ENCODE data around the gene CTDP1.
"Not testable (repeated sequence)": the region's sequence is repeated elsewhere in the genome, so short reads cannot be mapped to it uniquely, and the experiment has no call there.

Gene CTDP1

DNA sequence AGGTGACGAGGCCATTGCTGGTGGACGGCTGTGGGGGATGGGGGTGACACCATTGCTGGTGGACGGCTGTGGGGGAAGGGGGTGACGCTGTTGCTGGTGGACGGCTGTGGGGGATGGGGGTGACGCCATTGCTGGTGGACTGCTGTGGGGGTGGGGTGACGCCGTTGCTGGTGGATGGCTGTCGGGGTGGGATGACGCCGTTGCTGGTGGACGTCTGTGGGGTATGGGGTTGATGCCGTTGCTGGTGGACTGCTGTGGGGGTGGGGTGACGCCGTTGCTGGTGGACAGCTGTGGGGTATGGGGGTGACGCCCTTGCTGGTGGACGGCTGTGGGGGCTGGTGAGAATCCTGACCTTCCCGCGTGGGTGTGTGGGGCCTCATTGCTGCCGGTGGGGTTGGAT lies 47.1 kb downstream of the CTDP1 start:
- no peak for DNase-seq (ENCODE audit: low read depth in 2 of 2)

- DNase-seq (ENCODE audit: low read depth in 2 of 2), result no peak
Observed at GRCh38 chr18:79727211-79727610, 47.6 kb downstream of the CTDP1 start.

DNA sequence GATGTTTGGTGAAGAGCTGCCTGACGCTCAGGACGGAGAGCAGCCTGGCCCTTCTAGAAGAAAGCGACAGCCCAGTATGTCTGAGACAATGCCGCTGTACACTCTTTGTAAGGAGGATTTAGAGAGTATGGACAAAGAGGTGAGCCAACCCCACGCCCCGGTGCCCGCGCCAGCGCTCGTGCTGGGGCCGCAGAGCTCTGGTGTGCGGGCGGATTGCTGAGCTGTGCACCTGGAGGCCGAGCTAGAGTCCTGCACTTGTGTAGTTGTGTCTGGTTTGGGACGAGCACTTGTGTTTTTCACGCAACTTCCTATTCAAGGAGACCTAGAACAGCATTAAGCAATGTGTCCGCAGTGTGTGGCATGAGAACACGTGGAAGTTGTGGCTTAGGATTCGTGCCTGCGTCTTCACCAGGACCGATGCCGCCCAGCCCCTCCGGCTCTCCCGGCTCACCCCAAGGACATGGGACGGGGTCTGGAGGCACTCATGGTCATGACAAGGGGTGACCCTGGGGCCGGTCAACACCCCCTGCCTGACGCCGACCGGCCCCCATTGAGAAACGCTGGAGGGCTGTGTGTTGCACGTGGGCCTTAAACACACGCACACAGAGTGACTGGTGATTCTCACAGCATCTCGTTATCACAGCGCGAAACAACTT lies 49.5 kb downstream of the CTDP1 start:
- DNase-seq (ENCODE audit: low read depth in 2 of 2), result no peak

GRCh38 chr18:79729611-79730010 lies 50.0 kb downstream of the CTDP1 start:
- no peak for DNase-seq (ENCODE audit: low read depth in 2 of 2)

GRCh38 chr18:79730804-79731203 lies 51.2 kb downstream of the CTDP1 start:
- DNase-seq (ENCODE audit: low read depth in 2 of 2), result no peak

- DNase-seq (ENCODE audit: low read depth in 2 of 2), result not testable (repeated sequence)
Observed at GRCh38 chr18:79731881-79732720, 52.5 kb downstream of the CTDP1 start.

- DNase-seq (ENCODE audit: low read depth in 2 of 2), result no peak
Observed at GRCh38 chr18:79732721-79733025, 53.1 kb downstream of the CTDP1 start.

DNA sequence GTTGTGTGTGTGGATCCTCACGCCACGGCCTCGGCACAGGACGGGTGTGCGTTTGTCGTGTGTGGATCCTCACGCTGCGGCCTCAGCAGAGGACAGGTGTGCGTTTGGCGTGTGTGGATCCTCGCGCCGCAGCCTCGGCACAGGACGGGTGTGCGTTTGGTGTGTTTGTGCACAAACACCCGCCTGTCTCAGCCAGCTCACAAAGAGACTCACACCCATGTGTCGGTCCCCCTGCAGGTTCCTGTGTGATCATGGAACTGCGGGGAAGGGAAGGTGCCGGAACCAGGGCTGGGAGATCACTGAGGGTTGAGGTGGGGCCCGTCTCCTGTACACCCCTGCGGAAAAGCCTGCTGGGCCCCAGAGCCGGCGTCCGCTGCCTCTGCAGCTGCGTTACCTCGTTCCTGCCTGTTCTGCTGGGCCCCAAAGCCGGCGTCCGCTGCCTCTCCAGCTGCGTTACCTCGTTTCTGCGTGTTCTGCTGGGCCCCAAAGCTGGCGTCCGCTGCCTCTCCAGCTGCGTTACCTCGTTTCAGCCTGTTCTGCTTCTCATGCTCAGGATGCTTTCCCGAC lies 53.6 kb downstream of the CTDP1 start:
- DNase-seq (ENCODE audit: low read depth in 2 of 2), result no peak

DNA sequence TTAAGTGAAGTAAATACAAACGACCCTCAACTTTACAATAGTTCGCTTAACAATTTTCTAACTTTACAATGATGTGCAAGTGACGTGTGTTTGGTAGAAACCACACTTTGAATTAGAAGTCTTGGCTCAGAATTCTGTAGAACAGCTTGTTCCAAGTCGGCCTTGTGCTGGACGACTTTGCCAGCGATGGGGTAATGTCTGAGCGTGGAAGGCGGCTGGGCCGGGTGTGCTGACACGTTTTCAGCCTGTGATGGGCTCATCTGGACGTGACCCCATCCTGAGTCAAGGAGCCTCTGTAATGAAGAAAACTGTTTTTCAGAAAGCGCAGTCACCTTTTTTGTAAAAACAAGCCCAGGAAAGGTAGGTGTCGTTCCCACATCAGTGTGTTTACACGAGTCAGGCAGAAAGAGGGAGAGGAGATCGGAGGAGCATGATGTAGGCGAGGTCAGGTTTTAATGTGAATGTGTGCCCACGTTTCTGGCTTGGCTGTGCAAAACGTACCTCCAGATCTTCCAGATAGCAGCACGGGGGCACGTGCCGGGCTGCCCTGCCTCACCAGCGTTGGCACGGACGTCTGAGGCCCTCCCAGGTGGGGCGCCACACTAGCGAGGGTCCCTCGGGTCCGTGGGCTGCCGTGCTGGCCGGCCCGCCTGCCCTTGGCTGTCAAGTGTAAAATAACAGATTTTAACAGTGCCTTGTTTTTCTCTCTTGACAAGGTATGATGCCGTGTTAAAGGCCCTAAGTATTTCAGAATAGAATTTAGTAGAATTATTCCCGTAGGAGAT lies 54.6 kb downstream of the CTDP1 start:
- no peak for DNase-seq (ENCODE audit: low read depth in 2 of 2)

- no peak for DNase-seq (ENCODE audit: low read depth in 2 of 2)
Observed at GRCh38 chr18:79735071-79735980, 55.7 kb downstream of the CTDP1 start.

GRCh38 chr18:79736230-79736629 lies 56.6 kb downstream of the CTDP1 start:
- DNase-seq (ENCODE audit: low read depth in 2 of 2), result no peak

- DNase-seq (ENCODE audit: low read depth in 2 of 2), result no peak
Observed at GRCh38 chr18:79736846-79737245, 57.2 kb downstream of the CTDP1 start.

DNA sequence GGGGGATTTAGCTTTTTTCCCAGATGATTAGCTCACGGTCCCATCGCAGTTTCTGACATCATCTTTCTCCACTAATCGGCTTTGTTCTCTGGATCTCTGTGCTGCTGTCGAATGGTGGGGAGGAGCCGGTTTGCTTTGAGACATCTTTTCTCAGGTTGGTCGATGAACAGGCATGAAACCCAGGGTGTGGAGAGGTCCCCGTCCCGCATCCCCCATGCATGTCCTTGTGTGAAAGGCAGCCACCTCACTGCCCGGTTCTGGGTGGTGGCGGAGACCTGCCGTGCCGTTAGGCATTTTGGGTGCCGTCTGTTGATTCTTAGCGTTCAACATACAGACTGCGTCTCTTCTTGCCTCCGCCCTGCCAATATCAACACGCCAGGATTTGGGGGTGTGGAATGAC lies 57.8 kb downstream of the CTDP1 start:
- DNase-seq (ENCODE audit: low read depth in 2 of 2), result no peak

DNA sequence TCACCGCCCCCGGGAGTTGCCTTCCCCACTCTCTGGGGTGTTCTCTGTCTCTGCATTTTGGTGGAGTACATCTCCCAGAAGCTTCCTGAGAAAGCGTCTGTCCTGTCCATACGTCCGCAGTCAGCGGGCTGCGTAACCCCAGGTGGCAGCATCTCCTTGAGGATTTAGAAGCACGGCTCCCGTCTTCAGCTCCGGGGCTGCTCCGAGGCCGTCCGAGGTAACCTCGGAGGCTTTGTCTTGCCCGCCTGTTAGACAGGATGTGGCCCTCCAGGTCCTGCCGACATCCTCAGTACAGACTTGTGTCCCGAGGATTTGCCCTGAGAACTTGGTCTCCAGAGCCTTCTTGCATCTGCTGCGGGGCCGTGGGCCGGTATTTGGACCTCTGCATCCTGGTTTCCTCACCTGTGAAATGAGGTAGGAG lies 58.4 kb downstream of the CTDP1 start:
- no peak for DNase-seq (ENCODE audit: low read depth in 2 of 2)

DNA sequence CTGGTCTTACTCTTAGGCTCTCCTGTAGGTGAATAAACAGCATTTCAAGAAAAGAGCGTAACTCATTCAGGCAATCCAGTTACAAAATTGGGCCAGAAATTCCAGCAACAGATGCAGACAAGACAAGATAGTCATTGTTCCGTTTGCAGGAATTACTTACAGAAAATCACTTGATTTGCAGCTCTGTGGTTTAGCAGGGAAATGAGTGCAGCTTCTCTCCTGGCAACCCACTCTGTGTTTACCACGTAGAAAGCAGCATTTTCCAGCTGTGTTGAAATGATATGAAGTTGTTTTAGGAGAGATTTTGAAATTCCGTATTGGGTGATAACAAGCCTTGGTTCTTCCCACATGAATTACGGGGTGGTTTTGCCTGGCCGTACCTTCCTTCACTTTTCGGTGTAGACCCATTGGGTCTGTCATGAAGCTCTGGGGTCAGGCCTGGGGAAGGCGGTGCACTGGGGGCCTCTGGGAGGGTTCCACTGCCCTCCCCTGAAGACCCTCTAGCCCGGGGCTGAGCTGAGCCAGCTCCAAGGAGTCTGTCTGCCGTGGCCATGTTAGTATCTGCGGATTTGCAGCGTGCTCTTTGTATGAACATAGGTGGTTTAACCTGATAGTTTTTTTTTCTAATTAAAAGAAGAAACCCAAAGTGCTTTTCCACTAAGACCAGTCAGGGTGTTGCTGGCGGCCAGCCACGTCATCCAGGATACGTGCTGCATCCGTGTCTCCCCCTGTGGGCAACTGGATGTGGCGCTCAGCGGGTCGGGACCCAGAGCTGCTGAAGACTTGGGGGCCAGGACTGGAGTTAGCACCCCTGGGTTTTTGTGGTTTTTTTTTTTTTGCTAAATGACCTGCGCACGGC lies 59.2 kb downstream of the CTDP1 start:
- no peak for DNase-seq (ENCODE audit: low read depth in 2 of 2)

DNA sequence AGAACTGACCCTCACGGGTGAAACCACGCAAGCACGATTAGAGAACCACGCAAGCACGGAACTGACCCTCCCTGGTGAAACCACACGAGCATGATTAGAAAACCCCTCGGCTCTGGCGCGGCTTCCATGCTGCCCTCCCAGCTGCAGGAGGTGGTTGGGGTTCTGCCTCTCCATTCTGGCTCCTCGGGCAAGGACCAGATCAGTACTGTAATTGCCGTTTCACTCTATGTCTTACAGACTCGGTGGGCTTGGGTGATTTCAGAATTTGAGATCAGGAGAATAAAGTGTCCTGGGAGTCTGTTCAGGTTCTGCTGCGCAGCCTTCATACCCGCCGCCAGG lies 59.8 kb downstream of the CTDP1 start:
- DNase-seq (ENCODE audit: low read depth in 2 of 2), result no peak

DNA sequence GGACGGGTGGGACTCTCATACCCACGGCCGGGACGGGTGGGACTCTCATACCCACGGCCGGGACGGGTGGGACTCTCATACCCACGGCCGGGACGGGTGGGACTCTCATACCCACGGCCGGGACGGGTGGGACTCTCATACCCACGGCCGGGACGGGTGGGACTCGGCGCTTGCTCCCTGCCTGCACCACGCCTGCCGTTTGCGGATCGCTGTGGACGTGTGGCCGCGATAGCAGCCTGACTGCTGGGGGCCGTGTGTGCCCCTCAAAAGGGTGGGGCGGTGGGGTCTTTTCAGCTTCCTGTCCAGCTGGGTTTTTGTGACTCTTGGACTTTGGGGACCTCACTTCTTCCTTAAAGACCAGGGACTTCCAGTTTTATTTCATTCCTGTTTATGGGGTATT lies 60.4 kb downstream of the CTDP1 start:
- DNase-seq (ENCODE audit: low read depth in 2 of 2), result not testable (repeated sequence)

- DNase-seq (ENCODE audit: low read depth in 2 of 2), result no peak
Observed at GRCh38 chr18:79740521-79741361, 61.1 kb downstream of the CTDP1 start.

DNA sequence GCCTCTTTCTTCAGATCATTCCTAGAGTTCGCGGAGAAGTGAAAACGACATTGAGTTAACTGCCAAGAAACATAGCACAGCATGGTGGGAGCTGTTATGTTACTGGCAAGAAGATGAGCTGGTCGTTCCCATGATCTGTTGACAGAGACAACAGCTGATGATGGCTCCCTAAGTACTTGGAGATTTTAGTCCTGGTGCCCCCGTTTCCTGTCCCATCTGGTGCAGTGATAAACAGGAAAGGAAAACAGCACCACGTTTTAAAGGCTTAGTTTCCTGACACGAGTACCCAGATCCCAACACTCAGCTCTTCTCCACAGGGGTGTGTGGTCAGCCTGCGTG lies 61.7 kb downstream of the CTDP1 start:
- DNase-seq (ENCODE audit: low read depth in 2 of 2), result no peak

GRCh38 chr18:79742076-79742475 lies 62.5 kb downstream of the CTDP1 start:
- no peak for DNase-seq (ENCODE audit: low read depth in 2 of 2)

Measured in stimulated activated CD8-positive, alpha-beta memory T cell treated with anti-CD3 and anti-CD28 coated beads, Interleukin-2, amount 100 ng/mL, for 1 hour (primary cell).